Cortex of kidney (tissue), 1 donor: ENCODE results near the gene ERC2.

ENCODE experiments used
- DNase-seq: peaks from one replicate; lab custom pipeline; 2025; lab: John Stamatoyannopoulos, UW

ERC2 gene

DNA sequence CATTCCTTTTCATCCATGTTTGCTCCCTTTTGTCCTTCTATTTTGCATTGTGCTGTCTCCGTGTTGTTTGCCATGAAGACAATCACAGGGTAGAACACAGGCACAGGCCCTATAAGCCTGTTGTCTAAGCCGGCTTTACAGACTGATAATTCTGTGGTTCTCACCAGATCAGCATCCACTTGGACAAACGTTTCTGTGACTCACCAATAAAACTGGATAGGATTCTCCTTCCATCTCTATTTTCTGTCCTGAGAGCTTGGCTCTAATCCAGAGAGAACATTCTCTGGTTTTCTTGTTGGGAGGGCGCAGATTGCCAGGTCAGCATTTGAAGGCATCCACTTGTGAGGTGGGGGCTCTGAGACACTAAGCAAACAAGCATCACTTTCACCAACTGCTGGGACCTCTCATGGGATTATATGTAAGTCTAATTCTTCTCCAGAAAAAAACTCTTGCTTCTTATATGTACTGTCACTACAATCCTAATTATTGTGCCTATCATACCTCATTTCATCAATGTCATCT, 101.6 kb downstream of the ERC2 start:
- no peak for DNase-seq

DNA sequence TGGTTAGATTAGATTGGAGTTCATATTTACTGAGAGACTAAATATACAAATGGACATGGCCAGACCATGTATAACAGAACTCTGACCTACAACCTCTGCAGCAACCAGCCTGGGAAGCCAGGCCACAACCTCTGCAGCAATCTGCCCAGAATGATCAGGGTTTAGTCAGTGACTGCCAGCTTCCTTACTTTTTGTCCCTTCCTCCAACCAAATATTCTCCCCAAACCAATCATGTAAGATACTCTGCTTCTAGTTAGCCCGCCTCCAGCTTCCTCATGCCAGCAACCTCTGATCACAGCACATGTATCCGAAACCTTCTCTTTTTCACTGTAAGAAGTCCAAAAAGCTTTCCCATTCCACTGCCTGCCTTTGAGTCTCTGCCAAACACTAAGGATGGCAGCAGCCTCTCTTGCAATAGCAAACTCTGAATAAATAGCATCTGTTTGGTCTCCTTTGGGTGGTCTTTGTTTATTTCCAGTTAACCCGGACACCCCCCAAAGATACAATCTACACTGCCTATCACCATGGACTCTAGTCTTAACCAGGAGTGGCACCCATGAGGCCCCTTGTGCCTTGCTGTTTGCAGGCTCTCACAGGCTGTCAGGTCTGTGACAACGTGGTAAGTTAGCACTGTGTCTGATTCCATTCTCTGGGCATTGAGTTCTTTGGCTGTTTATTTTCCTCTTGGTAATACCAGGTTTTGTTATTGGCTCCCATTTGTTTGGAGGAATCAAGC, 102.2 kb downstream of the ERC2 start:
- no peak for DNase-seq

DNA sequence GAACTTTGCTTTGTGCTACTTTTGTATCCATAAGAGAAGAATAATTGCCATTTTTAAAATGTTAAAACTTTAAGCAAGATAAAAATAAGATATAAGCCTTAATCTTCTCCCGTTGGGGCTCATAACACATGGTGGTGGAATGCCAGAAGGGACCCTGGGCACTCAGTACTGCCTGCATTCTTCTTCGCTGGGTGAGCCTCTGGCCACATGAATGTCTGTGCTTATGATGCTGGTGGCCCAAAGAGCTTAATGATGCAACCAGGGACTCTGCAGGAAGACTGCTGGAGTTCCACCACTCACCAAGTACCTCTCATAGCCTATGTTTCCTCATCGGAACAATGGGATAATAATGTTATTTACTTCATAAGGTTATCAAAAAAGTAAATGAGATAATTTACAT, 103.6 kb downstream of the ERC2 start:
- no peak for DNase-seq

DNA sequence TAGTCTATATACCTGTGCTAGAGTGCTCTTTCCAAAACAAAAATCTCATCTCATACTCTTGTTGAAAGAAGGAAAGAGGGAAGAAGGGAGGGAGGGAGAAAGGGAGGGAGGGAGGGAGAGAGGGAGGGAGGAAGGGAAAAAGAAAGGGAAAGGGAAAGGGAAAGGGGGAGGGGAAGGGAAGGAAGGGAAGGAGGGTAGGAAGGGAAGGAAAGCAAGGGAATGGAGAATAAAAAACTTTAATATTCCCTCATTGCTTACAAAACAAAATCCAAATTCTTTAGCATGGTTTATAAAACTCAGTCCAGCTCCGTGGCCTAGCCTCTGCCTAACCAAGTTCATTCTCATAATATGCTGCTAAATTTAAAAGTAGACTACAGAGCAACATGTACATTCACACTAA, 104.5 kb downstream of the ERC2 start:
- no peak for DNase-seq

DNA sequence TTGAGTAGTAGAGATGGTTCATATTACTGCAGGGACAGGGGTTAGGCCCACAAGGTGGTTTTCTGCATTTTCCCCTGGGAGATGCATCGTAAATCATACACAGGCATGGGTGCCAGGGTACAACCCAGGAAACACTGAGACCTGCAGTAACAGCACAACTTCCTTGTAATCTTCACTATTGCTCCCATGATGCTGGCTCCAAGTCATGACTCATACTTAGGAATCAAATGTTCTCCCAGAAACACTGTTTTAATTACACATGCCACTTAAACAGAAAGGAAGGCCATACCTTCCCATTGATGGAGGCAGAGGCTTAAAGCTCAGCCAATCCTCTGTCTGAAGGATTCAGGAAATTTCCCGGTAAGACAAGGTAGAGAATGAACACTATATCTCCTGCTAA, 106.5 kb downstream of the ERC2 start:
- no peak for DNase-seq

DNA sequence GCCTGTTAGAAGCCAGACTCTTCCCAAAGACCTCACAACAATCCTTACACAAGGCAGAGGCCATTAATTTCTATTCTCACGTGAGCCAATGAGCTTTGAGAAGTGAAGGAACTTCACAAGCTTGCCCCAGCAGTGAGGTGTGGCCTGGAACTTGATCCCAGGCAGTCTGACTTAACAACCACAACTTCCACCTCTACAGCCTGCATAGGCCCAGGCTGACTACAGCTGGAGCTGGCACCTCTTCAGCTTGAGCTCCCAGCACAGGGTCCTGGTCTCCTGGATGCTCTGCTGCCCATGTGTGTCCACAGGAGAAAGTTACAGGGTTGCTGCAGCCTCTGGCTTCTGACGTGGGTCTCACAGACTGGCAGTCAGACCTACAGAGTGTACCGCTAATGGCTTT, 111.0 kb downstream of the ERC2 start:
- no peak for DNase-seq

DNA sequence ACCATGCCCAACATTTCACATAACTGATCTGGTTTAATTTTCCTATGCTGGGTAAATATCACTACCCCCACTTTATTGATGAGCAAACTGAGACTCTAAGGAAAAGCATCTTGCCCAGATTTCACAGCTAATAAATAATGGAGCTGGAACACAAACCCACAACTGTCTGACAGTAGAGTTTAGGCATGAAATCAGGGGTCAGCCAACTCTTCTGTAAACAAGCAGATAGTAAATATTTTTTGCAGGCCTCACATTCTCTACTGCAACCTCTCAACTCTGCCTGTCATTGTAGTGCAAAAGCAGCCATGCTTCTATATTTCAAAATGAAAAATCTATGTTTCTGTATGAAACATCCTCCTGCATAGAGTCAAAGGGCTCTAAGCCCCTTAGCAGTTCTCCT, 111.5 kb downstream of the ERC2 start:
- no peak for DNase-seq

DNA sequence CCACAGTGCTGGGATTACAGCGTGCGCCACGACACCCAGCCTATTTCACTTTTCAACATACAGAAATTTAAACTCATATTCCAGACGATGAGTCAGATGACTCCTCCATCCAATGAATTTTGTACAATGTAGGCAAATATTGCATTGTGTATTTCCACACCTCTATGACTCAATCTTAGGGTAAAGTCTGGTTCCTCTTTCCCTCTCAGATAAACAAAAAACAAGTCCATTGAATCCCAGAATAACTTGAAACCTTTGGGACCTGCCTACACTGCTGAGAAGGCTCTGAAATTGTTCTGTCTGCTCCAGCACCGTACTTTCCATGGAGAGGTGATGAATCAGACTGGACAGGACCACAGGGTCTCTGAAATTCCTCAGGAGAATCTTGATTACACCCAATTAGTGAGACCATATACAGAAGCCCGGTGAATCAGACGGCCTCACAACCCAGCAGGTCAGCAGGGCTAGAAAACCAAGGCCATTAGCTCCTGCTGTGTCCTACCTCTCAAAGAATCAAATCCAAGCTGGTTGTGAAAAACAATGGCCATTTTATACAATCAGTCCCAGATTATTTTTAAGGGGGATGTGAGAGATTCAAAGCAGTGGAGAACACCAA, 112.6 kb downstream of the ERC2 start:
- DNase-seq, result no peak

DNA sequence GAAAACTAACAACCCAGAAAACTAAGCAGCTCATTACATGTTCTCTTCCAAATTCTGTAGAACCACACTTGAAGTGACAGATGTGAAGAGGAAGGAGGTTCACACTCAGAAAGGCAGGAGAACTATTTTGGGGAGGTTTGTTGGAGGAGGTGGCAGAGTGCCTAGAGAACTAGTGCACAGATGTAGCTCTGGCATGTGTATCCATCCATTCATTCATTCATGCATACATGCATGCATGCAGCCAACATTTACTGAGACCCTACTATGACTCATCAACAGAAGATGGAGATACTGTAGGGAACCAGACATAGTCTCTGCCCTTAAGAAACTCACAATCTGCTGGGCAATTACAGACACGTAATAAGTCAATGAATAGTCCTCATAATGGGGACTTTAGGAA, 116.7 kb downstream of the ERC2 start:
- DNase-seq, result no peak

DNA sequence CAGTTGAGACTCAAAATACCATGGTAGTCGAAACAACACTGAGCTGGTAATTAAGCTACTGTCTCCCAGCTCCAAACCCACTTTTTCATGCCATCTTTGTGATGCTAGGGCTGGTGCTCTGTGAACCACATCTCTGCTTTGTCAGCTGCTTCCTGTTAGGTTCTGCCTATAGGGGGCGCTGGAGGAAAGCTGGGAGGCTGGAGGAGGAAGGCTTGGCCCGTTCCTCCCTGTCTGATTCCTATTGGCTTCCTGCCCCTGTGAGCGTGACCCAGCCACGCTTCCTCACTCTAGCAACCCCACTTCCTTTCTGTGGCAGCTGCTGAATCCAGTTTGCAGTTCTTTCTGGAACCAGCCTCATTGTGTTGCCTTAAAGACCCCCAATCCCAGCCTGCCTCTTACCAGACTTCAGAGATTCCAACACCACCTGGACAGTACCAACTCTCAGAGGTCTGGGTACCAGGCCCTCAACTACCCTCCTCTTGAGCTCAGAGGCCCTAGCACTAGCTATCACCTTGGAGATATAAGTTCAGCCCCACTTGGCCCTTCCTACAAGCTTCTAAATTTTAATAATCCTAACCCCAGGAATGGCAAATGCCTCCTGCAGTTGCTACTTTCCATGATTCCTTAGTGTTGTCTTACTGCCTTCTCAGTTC, 120.9 kb downstream of the ERC2 start:
- no peak for DNase-seq

DNA sequence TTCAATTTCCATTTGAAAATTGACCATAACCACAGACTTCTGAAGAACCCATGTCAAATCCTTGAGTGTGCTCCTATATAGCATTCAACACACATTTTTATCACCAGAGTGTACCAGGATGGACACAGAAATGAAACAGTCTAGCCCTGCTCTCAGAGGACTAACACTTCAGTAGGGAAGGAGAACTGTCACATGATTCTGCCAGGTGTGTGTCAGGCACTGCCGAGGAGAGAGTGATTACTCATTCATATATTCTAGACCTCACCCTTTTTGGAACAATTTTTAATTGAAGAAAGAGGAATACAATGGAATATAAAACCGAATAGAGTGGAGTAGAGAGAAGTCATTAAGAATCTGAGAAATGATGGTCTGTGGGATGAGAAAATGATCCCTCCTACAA, 125.8 kb downstream of the ERC2 start:
- DNase-seq, result no peak

DNA sequence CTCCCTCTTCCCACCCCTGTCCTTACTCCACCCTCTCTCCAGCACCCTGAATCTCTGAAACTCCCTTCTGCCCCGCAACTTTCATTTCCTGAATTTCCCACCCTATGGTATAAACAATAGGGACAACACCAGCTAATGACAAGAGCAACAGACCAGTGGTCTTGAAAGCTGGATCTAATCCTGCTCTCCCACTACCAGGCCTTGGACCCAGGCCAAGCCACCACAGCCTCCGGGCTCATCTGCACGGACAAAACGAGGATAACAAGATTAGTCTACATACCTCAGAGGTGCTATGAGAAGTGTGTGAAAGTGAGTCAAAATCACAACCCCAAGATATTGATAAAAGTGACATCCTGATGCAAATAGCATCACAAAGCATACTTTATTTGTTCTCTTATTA, 128.6 kb downstream of the ERC2 start:
- no peak for DNase-seq

DNA sequence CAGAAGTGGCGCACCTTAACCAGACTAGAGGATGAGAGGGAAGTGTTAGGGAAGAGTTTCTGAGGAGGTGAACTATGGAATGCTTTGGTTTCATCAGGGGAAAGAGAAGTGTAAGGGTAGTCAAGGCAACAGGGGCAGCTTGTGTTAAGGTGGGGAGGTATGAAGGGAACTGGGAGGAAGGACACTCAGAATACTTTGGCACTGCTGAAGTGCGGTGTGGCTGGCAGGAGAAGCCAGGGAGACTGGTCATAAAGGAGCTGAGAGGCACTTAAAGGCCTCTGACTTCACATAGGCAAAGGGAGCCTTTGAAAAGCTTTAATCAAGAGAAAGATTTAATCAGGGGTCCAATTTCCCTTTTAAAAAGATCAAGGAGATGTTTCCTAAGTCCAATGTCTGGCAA, 129.0 kb downstream of the ERC2 start:
- DNase-seq, result no peak

DNA sequence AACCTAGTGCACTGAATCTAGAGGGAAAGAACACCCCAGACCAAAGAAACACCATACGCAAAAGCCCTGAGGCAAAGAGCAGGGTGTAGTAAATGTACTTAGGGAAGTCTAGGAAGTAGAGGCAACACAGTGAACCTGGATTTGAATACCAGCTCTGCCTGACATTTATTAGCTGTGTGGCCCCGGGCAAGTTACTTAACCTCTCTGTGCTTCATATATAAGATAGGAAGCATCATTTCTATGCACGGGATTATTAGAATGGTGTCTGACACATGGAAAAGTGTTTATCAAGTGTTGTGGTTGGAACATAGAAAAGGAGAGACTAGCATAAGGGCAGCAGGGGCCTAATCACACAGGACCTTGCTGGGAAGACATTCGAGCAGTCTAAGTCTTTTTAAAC, 132.2 kb downstream of the ERC2 start:
- DNase-seq, result no peak

DNA sequence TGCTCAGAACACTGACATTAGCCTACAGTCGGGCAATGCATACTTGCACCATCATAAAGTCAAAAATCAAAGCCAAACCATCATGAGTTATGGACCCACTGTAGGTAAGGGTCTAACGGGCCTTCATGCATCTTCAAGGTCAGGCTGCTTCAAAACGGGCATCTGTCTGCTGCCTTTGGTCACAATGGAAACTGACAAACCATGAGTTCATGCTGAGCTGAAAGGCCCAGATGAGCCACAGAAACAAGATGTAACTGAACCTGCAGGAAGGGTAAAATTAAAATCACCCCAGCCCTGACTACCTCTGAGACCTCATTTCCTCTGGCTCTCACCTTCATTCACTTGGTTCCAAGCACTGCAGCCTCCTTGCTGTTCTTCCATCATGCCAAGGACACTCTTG, 143.8 kb downstream of the ERC2 start:
- DNase-seq, result no peak

DNA sequence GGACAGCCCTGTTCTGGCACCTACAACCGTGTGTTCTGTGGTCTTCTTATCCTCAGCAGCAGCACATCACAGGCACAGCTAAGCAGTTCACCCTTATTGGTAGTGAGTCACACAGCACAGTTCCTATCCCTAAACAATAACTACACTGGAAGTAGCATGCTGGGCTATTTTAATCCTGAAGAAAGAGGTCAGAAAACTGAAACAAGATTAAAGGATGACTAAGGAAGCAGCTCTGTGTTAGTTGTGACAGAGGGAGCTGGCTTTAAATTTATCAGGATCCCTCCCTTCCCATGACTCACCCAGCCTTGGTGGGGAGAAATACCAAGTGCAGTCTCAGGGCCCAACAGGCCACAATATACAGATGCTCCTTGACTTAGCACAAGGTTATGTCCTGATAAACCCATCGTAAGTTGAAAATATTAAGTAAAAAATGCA, 144.3 kb downstream of the ERC2 start:
- DNase-seq, result no peak

DNA sequence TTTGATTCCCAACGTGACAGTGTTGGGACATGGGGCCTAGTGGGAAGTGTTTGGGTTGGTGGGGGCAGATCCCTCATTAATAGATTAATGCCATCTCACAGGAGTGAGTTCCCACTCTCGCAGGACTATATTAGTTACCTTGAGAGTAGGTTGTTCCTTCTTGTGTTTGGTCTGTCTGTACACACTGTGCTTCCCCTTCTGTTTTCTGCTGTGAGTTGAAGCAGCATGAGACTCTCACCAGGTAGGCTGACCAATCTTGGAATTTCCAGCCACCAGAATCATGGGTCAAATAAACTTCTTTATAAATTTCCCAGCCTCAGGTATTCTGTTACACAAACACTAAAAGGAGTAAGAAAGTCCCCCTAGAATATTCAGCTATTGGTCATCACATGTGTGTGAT, 145.4 kb downstream of the ERC2 start:
- DNase-seq, result no peak

DNA sequence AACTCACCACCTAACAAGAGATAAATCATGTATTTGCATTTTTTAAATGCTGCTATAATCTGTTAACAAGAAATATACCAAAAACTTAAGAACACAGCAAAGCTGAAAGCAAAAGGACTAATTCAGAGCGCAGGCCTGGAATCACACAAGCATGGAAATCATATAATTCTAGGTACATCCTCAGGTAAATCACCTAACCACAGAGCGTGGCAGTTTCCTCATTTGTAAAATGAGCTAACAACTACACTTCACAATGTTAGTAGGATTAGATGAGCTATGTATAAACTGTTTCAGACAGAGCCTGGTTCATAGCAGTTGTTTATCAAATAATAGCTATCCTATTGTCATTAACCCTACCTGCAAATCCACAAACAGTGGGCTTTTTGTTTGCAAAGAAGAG, 146.4 kb downstream of the ERC2 start:
- DNase-seq, result no peak

DNA sequence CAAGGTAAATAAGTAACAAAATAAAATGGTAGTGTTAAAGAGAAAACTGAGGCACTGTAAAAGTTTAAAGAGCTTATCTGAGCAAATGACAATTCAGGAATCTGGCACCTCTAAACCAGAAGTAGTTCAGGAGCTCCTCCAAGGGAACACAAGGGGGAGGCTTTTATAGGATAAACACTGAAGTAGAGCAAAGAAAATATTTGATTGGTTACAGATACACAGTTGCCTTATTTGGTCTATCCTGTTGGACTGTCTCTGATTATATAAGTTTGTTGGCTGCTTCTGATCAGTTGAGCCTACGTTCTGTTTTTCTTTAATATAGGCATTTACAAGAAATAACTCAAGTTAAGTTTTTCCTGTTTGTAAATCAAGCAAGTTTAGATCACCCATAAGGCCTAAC, 146.9 kb downstream of the ERC2 start:
- DNase-seq, result no peak

DNA sequence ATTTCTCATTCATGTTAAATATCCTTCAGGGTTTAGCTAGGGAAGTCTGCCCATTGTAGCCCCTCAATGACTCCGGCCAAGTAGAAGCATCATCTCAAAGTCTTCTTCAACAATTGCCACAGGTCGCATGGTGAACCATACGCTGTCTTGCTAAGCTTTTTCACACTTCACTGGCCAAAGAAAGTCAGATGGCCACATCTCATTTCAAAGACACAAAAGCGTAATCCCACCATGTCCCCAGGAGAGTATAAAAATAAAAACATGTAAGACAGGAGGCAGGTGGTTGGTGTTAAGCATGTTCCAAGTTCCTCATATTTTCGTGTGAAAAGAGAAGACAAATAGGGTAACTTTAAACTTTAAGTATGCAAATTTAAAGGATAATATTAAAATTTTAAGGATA, 147.4 kb downstream of the ERC2 start:
- DNase-seq, result no peak

DNA sequence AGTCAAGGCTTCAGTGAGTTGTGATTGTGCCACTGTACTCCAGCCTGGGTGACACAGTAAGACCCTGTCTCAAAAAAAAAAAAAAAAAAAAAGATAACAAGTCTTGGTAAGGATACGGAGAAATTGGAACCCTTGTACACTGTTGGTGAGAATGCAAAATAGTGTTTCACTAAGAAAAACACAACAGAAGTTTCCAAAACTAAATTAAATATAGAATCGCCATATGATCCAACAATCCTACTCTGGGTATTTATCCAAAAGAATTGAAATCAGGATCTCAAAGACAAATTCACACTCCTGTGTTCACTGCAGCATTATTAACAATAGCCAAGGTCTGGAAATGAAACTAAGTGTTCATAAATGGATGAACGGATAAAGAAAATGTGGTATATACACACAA, 149.4 kb downstream of the ERC2 start:
- no peak for DNase-seq

DNA sequence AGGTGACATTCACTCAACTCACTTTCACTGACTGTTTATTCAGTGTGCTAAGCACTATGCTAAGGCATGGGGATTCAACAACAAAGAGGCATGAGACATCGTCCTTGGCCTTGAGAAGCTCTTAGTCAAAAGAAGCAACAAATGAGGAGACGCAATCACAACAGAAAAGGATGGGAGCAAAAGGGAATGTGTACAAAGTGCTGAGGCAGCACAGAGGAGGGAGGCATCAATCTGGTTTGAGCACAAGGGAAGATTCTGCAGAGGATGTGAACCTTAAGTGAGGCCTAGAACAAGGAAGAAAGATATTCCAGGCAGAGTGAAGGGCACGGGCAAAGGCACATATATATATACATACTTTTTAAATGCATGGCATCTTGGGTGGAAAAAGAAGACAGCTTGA, 151.3 kb downstream of the ERC2 start:
- no peak for DNase-seq

DNA sequence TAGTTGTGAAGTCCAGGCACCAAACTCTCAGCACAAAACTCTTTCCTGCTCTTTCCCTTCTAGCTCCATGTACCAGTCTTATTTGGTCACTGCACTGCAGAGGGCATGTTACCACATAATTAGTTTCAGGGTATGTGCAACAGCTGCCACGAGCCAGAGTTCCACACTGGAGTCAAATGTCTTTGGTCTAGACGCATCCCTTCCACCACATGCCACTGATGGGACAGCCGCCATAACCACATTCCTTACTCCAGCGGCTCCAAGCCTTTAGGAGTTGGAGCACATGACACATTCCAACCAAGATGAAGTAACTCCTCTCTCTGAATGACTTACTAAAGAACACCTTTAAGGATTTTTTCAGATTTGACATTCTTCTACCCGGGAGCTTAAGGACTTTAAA, 153.4 kb downstream of the ERC2 start:
- DNase-seq, result no peak
